HG03521 (cell line): ENCODE data around the gene CCNK.

ENCODE experiments used
- ATAC-seq: cut with Tn5 transposase; IDR thresholded peaks from one replicate; pipeline ENCODE4 v1.9.1; 2021; ENCODE audit warnings: mild to moderate bottlenecking, moderate library complexity; ENCODE audit not compliant: unreplicated experiment

CCNK gene

GRCh38 chr14:99505089-99505488, 23.9 kb downstream of the CCNK start:
- no peak for ATAC-seq

- no peak for ATAC-seq
Measured at GRCh38 chr14:99506276-99506675, 25.1 kb downstream of the CCNK start.

GRCh38 chr14:99507860-99508640, 26.8 kb downstream of the CCNK start:
- no peak for ATAC-seq

- ATAC-seq = no peak
Measured at GRCh38 chr14:99508896-99509629, 27.9 kb downstream of the CCNK start.

- ATAC-seq = no peak
Measured at GRCh38 chr14:99509871-99510555, 28.8 kb downstream of the CCNK start.

GRCh38 chr14:99510556-99511139, 29.4 kb downstream of the CCNK start:
- ATAC-seq = no peak

GRCh38 chr14:99511421-99512109, 30.4 kb downstream of the CCNK start:
- ATAC-seq = no peak

- ATAC-seq = no peak
Measured at GRCh38 chr14:99512110-99512449, 30.9 kb downstream of the CCNK start.

GRCh38 chr14:99512571-99513182, 31.5 kb downstream of the CCNK start:
- no peak for ATAC-seq

- no peak for ATAC-seq
Measured at GRCh38 chr14:99513183-99513694, 32.0 kb downstream of the CCNK start.

- no peak for ATAC-seq
Measured at GRCh38 chr14:99513946-99514551, 32.8 kb downstream of the CCNK start.

- ATAC-seq = no peak
Measured at GRCh38 chr14:99514552-99515300, 33.5 kb downstream of the CCNK start.

- no peak for ATAC-seq
Measured at GRCh38 chr14:99515301-99516155, 34.3 kb downstream of the CCNK start.

GRCh38 chr14:99516156-99516870, 35.1 kb downstream of the CCNK start:
- ATAC-seq = no peak

- no peak for ATAC-seq
Measured at GRCh38 chr14:99516871-99517642, 35.8 kb downstream of the CCNK start.

GRCh38 chr14:99517643-99518381, 36.6 kb downstream of the CCNK start:
- ATAC-seq = no peak
